Measurements from ENCODE around the gene PIGU.

PIGU gene

GRCh38 chr20:34575271-34575670, 101.6 kb downstream of the PIGU start:
- DNase-seq: no peak

- no peak for DNase-seq
Measured at GRCh38 chr20:34574861-34575260, 102.0 kb downstream of the PIGU start.

- no peak for DNase-seq
Measured at GRCh38 chr20:34574426-34574825, 102.5 kb downstream of the PIGU start.

GRCh38 chr20:34573541-34574300, 103.2 kb downstream of the PIGU start:
- DNase-seq: no peak

GRCh38 chr20:34571753-34572152, 105.1 kb downstream of the PIGU start:
- DNase-seq: no peak

- DNase-seq: no peak
Measured at GRCh38 chr20:34570859-34571306, 106.0 kb downstream of the PIGU start.

GRCh38 chr20:34569598-34569997, 107.3 kb downstream of the PIGU start:
- DNase-seq: no peak

- DNase-seq: no peak
Measured at GRCh38 chr20:34567892-34568865, 108.7 kb downstream of the PIGU start.

- no peak for DNase-seq
Measured at GRCh38 chr20:34566978-34567891, 109.7 kb downstream of the PIGU start.

- DNase-seq: no peak
Measured at GRCh38 chr20:34564833-34565232, 112.1 kb downstream of the PIGU start.

- DNase-seq: no peak
Measured at GRCh38 chr20:34562641-34563040, 114.3 kb downstream of the PIGU start.

- no peak for DNase-seq
Measured at GRCh38 chr20:34561661-34562060, 115.2 kb downstream of the PIGU start.

- DNase-seq: no peak
Measured at GRCh38 chr20:34560614-34561013, 116.3 kb downstream of the PIGU start.

GRCh38 chr20:34560141-34560523, 116.8 kb downstream of the PIGU start:
- DNase-seq: no peak

GRCh38 chr20:34559311-34560140, 117.4 kb downstream of the PIGU start:
- no peak for DNase-seq

GRCh38 chr20:34558320-34559218, 118.3 kb downstream of the PIGU start, which contains the start of gene MAP1LC3A:
TSS of gene MAP1LC3A (plus strand) at chr20:34558718. CDS start at chr20:34558869, 151 bp downstream.
- DNase-seq: no peak

GRCh38 chr20:34557936-34558319, 119.0 kb downstream of the PIGU start:
- no peak for DNase-seq

- DNase-seq: no peak
Measured at GRCh38 chr20:34553366-34553867, 123.5 kb downstream of the PIGU start.

- no peak for DNase-seq
Measured at GRCh38 chr20:34552569-34552968, 124.3 kb downstream of the PIGU start.

GRCh38 chr20:34549929-34550305, 127.0 kb downstream of the PIGU start:
- no peak for DNase-seq
